DMS153 treated with DMSO at 0.1 percent for 48 hours (cell line): ENCODE data around the gene METTL21A.
"Not testable (repeated sequence)": the region's sequence is repeated elsewhere in the genome, so short reads cannot be mapped to it uniquely, and the experiment has no call there.

Source experiments
- DNase-seq: peaks from one replicate; lab custom pipeline; 2025; ENCODE audit not compliant: unreplicated experiment; lab: John Stamatoyannopoulos, UW

The METTL21A gene

GRCh38 chr2:207625014-207625907 lies at the start of gene METTL21A:
Gene METTL21A (minus strand): TSS chr2:207625394. CDS start chr2:207624375, 1,019 bp downstream.
- peak; percentile 86 for DNase-seq

GRCh38 chr2:207674826-207675225 lies 49.6 kb upstream of the METTL21A start:
- no peak for DNase-seq

- DNase-seq: no peak
These were observed 49.1 kb upstream of the METTL21A start for GRCh38 chr2:207674266-207674774.

- no peak for DNase-seq
These were observed 48.2 kb upstream of the METTL21A start for GRCh38 chr2:207673431-207673830.

- no peak for DNase-seq
These were observed 45.7 kb upstream of the METTL21A start for GRCh38 chr2:207670887-207671286.

- DNase-seq: no peak
These were observed 38.8 kb upstream of the METTL21A start for GRCh38 chr2:207663870-207664545.

GRCh38 chr2:207662203-207662602 lies 37.0 kb upstream of the METTL21A start:
- DNase-seq: no peak

GRCh38 chr2:207660994-207661393 lies 35.8 kb upstream of the METTL21A start:
- DNase-seq: no peak

GRCh38 chr2:207658156-207658555 lies 33.0 kb upstream of the METTL21A start:
- DNase-seq: no peak

GRCh38 chr2:207655000-207655399 lies 29.8 kb upstream of the METTL21A start:
- no peak for DNase-seq

GRCh38 chr2:207646582-207646981 lies 21.4 kb upstream of the METTL21A start:
- DNase-seq: not testable (repeated sequence)

- no peak for DNase-seq
These were observed 18.7 kb upstream of the METTL21A start for GRCh38 chr2:207643892-207644291.

GRCh38 chr2:207640661-207641060 lies 15.5 kb upstream of the METTL21A start:
- DNase-seq: no peak

- DNase-seq: no peak
These were observed 15.0 kb upstream of the METTL21A start for GRCh38 chr2:207640160-207640559.

- not testable (repeated sequence) for DNase-seq
These were observed 14.1 kb upstream of the METTL21A start for GRCh38 chr2:207639288-207639687.

- DNase-seq: no peak
These were observed 10.4 kb upstream of the METTL21A start for GRCh38 chr2:207635468-207636200.

- no peak for DNase-seq
These were observed 8.5 kb upstream of the METTL21A start for GRCh38 chr2:207633686-207634085.

GRCh38 chr2:207632575-207633493 lies 7.6 kb upstream of the METTL21A start:
- no peak for DNase-seq

- DNase-seq: no peak
These were observed 5.3 kb upstream of the METTL21A start for GRCh38 chr2:207630491-207630890.

- DNase-seq: no peak
These were observed 4.4 kb upstream of the METTL21A start for GRCh38 chr2:207629553-207629952.
